PC-3 (cell line): Measurements from ENCODE around the gene PPL.
"Not testable (repeated sequence)": the region's sequence is repeated elsewhere in the genome, so short reads cannot be mapped to it uniquely, and the experiment has no call there.

Experiments
- CTCF ChIP-seq: fragments of 300-600 bp; sonication (generic); conservative IDR thresholded peaks from 2 replicates; pipeline ENCODE4 v1.5.1; 2017; ENCODE audit warnings: antibody characterized with exemption, low read depth, mild to moderate bottlenecking, low read length
- EZH2 ChIP-seq: fragments of 300-600 bp; sonication (generic); IDR thresholded peaks from one replicate; pipeline ENCODE4 v1.6.1; 2017; ENCODE audit warnings: antibody characterized with exemption, mild to moderate bottlenecking, low read length; ENCODE audit not compliant: unreplicated experiment

- not testable (repeated sequence) for TF ChIP-seq CTCF, EZH2
Measured at GRCh38 chr16:4968278-4968677, 31.3 kb upstream of the PPL start.
